ENCODE measurements around the gene CCDC106.
A peak's percentile ranks its signal among the peaks of the same experiment; 100 is the strongest.

The CCDC106 gene

DNA sequence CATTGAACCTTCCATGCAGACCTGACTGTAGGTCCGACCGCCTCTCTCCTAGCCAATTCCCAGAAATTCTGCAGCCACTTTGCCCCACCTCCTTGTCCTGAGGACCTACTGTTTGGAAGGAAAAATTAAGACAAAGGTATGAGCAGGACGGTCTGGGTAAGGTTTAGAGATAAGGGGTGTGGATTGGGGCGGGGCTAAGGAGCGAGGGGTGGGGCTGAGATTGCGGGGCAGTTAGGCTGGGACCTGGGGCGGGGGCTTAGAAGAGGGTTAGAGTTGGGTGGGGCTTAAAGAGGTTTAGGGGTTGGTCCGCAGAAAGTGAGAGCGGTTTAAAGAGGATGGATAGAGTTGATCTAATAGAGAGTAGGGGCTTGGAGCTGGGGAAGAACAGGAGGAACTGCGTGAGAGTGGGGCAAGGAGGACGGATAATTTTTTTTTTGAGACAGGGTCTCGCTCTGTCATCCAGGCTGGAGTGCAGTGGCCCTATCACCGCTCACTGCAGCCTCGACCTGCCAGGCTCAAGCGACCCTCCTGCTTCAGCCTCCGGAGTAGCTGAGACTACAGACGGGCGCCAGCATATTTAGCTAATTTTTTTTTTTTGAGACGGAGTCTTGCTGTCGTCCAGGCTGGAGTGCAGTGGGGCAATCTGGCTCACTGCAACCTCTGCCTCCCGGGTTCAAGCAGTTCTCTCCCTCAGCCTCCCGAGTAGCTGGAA is 44.3 kb upstream of the CCDC106 start:
- Histone ChIP-seq H3K4me3 (ENCODE audit: low read length in 2 of 2) (no peak overlapping the region), H3K9ac (ENCODE audit: low read depth in 1 of 2, low read length in 2 of 2) (no peak overlapping the region), H3K9me3 (ENCODE audit: control insufficient read depth in 2 of 2, low read length in 2 of 2) (no peaks in the 10 kb centered on the region), H3K27me3 (ENCODE audit: control insufficient read depth in 2 of 2, insufficient read depth in 2 of 2, low read length in 2 of 2) (no peaks in the 10 kb centered on the region), H3K27ac (ENCODE audit: low read depth in 2 of 2, low read length in 2 of 2) (no peak overlapping the region), H3K4me1 (ENCODE audit: control insufficient read depth in 2 of 2, insufficient read depth in 2 of 2, low read length in 2 of 2) (peaks cover 25 to 28% of the 10 kb centered on the region in 2 donors), H3K36me3 (ENCODE audit: control insufficient read depth in 2 of 2, insufficient read depth in 2 of 2, low read length in 2 of 2) (no peaks in the 10 kb centered on the region)

DNA sequence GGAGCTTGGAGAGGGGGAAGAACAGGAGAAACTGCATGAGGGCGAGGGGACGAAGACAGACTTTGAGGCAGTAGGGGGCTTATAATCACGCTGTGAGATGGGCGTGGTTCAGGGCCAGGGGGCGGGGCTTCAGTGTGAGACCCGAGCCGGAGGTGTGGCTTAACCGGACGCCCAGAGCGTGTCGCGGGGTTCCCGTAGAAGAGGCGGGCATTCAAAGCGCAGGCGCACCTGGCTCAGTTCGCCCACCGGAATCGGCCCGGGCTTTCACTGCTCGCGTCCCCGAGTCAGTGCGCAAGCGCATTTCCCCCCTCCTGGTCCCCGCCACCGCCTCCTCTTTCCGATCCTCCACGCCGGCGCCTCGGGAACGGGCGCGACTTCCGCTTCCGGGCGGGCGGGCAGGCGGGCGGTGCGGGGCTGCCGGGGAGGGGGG is 42.8 kb upstream of the CCDC106 start:
- Histone ChIP-seq H3K27ac (ENCODE audit: low read depth in 2 of 2, low read length in 2 of 2) (peak overlapping the region; percentile 92 to 93), H3K9ac (ENCODE audit: low read depth in 1 of 2, low read length in 2 of 2) (peak overlapping the region; percentile 63 to 68), H3K9me3 (ENCODE audit: control insufficient read depth in 2 of 2, low read length in 2 of 2) (no peaks in the 10 kb centered on the region), H3K4me1 (ENCODE audit: control insufficient read depth in 2 of 2, insufficient read depth in 2 of 2, low read length in 2 of 2) (peaks cover 24 to 28% of the 10 kb centered on the region in 2 donors), H3K27me3 (ENCODE audit: control insufficient read depth in 2 of 2, insufficient read depth in 2 of 2, low read length in 2 of 2) (no peaks in the 10 kb centered on the region), H3K36me3 (ENCODE audit: control insufficient read depth in 2 of 2, insufficient read depth in 2 of 2, low read length in 2 of 2) (peaks cover 0 to 8% of the 10 kb centered on the region in 2 donors), H3K4me3 (ENCODE audit: low read length in 2 of 2) (peak overlapping the region; percentile 90 to 91)

DNA sequence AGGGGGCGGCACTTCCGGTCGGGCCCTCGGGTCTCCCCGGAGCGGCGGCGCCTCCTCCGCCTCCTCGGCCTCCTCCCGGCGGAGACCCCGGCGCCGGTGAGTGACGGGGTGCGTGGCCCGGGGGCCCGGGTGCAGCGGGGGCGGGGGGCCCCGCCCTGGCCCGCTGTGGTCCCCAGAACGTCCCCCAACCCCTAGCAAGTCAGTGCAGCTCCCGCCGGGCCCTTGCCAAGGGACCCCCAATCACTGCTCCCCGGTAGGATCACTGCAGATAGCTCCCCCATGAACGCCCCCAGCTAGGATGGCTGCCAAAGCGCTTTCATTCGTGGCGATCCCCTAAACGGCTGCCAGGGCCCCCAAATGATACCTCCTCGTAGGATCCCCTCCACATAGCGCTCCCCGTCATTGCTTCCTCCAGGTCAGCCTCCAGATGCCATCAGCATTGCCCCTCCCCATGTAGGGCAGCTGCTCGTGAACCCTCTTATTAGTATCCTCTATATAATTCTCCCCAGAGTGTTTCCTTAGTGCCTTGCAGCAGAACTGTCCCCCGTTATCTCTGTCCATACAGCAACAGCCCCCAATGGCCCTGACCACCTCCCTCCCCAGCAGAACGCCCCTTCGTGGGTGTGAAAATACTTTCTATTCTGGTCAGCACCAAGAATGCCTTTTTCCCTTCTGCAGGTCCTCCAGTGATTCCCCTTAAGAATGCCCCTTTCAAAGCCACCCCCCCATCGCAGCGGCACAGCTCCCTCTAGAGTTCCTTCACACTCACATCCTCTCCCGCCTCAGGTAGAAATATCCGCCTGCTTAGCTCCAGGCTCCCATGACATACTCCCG is 42.2 kb upstream of the CCDC106 start, which contains the start of gene ZNF865:
Gene ZNF865, plus strand, starts transcription at position 11 of the 834 bp plus-strand sequence. CDS start 7,972 bp downstream, outside the sequence.
- Histone ChIP-seq H3K9ac (ENCODE audit: low read depth in 1 of 2, low read length in 2 of 2) (peak within 1 kb of the TSS; percentile 75 to 89), H3K36me3 (ENCODE audit: control insufficient read depth in 2 of 2, insufficient read depth in 2 of 2, low read length in 2 of 2) (peaks cover 0 to 8% of the 10 kb centered on the region in 2 donors), H3K4me1 (ENCODE audit: control insufficient read depth in 2 of 2, insufficient read depth in 2 of 2, low read length in 2 of 2) (peaks cover 21 to 26% of the 10 kb centered on the region in 2 donors), H3K27me3 (ENCODE audit: control insufficient read depth in 2 of 2, insufficient read depth in 2 of 2, low read length in 2 of 2) (no peaks in the 10 kb centered on the region), H3K9me3 (ENCODE audit: control insufficient read depth in 2 of 2, low read length in 2 of 2) (no peaks in the 10 kb centered on the region), H3K27ac (ENCODE audit: low read depth in 2 of 2, low read length in 2 of 2) (peak within 1 kb of the TSS; percentile 92 to 93), H3K4me3 (ENCODE audit: low read length in 2 of 2) (peak within 1 kb of the TSS; percentile 90 to 91)

DNA sequence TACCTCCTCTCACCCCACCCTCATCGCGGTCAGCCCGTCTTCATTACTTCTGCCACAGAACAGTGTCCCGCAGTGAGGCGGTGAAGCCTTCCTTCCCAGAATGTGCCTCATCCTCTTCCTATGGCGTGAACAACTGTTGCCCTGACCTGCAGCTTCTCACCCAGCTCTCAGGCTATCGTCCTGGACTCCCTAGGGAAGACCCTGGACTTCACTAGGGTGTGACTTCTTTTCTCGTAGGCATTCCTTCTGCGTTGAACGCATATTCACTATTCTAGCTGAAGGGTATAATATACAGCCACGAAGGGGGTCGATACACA is 41.6 kb upstream of the CCDC106 start:
- H3K9ac ChIP-seq (ENCODE audit: low read depth in 1 of 2, low read length in 2 of 2): peak overlapping the region; percentile 75 to 89
- no peaks in the 10 kb centered on the region for H3K9me3 ChIP-seq (ENCODE audit: control insufficient read depth in 2 of 2, low read length in 2 of 2)
- peaks cover 17 to 21% of the 10 kb centered on the region in 2 donors for H3K4me1 ChIP-seq (ENCODE audit: control insufficient read depth in 2 of 2, insufficient read depth in 2 of 2, low read length in 2 of 2)
- H3K36me3 ChIP-seq (ENCODE audit: control insufficient read depth in 2 of 2, insufficient read depth in 2 of 2, low read length in 2 of 2): peaks cover 0 to 8% of the 10 kb centered on the region in 2 donors
- H3K4me3 ChIP-seq (ENCODE audit: low read length in 2 of 2): peak overlapping the region; percentile 90 to 91
- H3K27ac ChIP-seq (ENCODE audit: low read depth in 2 of 2, low read length in 2 of 2): peak overlapping the region; percentile 92 to 93
- no peaks in the 10 kb centered on the region for H3K27me3 ChIP-seq (ENCODE audit: control insufficient read depth in 2 of 2, insufficient read depth in 2 of 2, low read length in 2 of 2)

DNA sequence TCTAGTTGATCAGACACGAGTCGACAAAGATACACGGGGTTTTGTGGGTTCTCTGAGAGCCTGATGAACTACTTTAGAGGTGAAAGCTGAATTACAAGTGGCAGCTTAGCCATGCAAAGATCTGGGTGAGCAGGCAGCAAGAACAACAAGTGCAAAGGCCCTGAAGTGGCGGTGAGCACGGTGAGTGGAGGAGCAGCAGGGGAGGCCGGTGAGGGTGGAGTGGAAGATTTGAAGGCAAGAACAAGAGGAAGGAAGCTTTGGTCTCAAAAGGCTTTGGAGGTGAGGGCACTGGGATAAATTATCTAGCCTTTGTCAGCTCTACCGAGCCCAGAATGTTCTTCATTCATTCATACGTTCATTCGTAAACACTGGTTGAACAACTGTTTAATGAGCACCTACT is 41.2 kb upstream of the CCDC106 start:
- peak overlapping the region in 1 of 2 donors; percentile 75 for H3K9ac ChIP-seq (ENCODE audit: low read depth in 1 of 2, low read length in 2 of 2)
- no peaks in the 10 kb centered on the region for H3K9me3 ChIP-seq (ENCODE audit: control insufficient read depth in 2 of 2, low read length in 2 of 2)
- peak overlapping the region; percentile 90 to 91 for H3K4me3 ChIP-seq (ENCODE audit: low read length in 2 of 2)
- peaks cover 17 to 21% of the 10 kb centered on the region in 2 donors for H3K4me1 ChIP-seq (ENCODE audit: control insufficient read depth in 2 of 2, insufficient read depth in 2 of 2, low read length in 2 of 2)
- peak overlapping the region in 1 of 2 donors; percentile 92 for H3K27ac ChIP-seq (ENCODE audit: low read depth in 2 of 2, low read length in 2 of 2)
- no peaks in the 10 kb centered on the region for H3K27me3 ChIP-seq (ENCODE audit: control insufficient read depth in 2 of 2, insufficient read depth in 2 of 2, low read length in 2 of 2)
- H3K36me3 ChIP-seq (ENCODE audit: control insufficient read depth in 2 of 2, insufficient read depth in 2 of 2, low read length in 2 of 2): peaks cover 0 to 8% of the 10 kb centered on the region in 2 donors

DNA sequence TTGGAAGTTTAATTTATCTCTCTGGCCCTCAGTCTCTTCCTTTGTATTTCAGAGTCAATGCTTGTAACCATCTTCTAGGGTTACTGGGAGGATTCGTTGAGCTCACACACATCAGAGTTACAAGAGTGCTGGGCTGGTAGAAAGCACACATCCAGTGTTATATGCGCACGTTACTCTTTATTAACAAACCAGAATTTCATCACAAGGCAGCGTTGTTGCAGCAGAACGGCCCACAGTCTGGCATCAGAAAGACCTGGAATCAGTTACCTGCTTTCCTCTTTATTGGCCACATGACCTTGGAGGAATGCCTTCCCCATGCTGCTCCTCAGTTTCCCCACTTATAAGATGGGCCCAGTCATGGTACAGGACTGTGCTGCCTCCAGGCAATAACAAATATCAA is 38.7 kb upstream of the CCDC106 start:
- no peak overlapping the region for H3K27ac ChIP-seq (ENCODE audit: low read depth in 2 of 2, low read length in 2 of 2)
- peaks cover 0 to 8% of the 10 kb centered on the region in 2 donors for H3K36me3 ChIP-seq (ENCODE audit: control insufficient read depth in 2 of 2, insufficient read depth in 2 of 2, low read length in 2 of 2)

DNA sequence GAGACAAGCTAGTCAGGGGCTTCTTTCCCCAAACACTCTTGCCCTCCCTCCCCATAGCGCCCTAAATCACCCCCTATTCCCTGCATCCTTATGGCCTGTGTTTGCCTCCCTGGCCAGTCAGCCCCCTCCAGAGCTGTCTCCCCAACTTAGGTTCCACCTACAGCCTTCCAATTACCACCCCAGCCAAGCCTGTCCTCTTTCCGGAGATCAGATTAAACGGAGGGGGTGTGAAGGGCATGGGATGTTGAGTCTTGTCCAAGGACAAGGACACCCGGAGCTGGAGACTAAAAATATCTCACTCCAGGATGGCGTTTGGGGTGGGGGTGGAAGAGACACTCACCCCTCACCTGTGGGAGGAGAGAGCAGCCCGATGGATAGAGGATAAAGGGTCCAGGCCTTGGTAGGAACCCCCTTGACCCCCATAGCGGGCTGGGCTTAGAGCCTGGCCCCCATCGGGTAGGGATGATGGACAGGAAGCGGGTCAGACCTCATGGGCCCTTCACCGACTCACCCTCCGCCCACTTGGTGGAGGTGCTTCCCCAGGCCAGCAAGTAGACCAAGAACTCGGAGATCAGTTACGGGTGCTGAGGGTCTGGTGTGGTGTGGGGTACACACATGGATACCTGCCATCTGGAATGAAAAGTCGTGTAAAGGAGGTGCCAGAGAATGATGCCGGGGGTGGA is 36.6 kb upstream of the CCDC106 start:
- Histone ChIP-seq H3K4me3 (ENCODE audit: low read length in 2 of 2) (no peak overlapping the region), H3K27me3 (ENCODE audit: control insufficient read depth in 2 of 2, insufficient read depth in 2 of 2, low read length in 2 of 2) (no peaks in the 10 kb centered on the region), H3K36me3 (ENCODE audit: control insufficient read depth in 2 of 2, insufficient read depth in 2 of 2, low read length in 2 of 2) (peaks cover 4 to 16% of the 10 kb centered on the region in 2 donors), H3K4me1 (ENCODE audit: control insufficient read depth in 2 of 2, insufficient read depth in 2 of 2, low read length in 2 of 2) (peaks cover 5% of the 10 kb centered on the region in 2 donors), H3K27ac (ENCODE audit: low read depth in 2 of 2, low read length in 2 of 2) (no peak overlapping the region), H3K9ac (ENCODE audit: low read depth in 1 of 2, low read length in 2 of 2) (no peak overlapping the region), H3K9me3 (ENCODE audit: control insufficient read depth in 2 of 2, low read length in 2 of 2) (no peaks in the 10 kb centered on the region)

More for the DNA sequence above, 38.7 kb upstream of the CCDC106 start:
- H3K9ac ChIP-seq (ENCODE audit: low read depth in 1 of 2, low read length in 2 of 2): no peak overlapping the region
- no peak overlapping the region for H3K4me3 ChIP-seq (ENCODE audit: low read length in 2 of 2)
- no peaks in the 10 kb centered on the region for H3K27me3 ChIP-seq (ENCODE audit: control insufficient read depth in 2 of 2, insufficient read depth in 2 of 2, low read length in 2 of 2)
- peaks cover 17 to 18% of the 10 kb centered on the region in 2 donors for H3K4me1 ChIP-seq (ENCODE audit: control insufficient read depth in 2 of 2, insufficient read depth in 2 of 2, low read length in 2 of 2)
- H3K9me3 ChIP-seq (ENCODE audit: control insufficient read depth in 2 of 2, low read length in 2 of 2): no peaks in the 10 kb centered on the region

DNA sequence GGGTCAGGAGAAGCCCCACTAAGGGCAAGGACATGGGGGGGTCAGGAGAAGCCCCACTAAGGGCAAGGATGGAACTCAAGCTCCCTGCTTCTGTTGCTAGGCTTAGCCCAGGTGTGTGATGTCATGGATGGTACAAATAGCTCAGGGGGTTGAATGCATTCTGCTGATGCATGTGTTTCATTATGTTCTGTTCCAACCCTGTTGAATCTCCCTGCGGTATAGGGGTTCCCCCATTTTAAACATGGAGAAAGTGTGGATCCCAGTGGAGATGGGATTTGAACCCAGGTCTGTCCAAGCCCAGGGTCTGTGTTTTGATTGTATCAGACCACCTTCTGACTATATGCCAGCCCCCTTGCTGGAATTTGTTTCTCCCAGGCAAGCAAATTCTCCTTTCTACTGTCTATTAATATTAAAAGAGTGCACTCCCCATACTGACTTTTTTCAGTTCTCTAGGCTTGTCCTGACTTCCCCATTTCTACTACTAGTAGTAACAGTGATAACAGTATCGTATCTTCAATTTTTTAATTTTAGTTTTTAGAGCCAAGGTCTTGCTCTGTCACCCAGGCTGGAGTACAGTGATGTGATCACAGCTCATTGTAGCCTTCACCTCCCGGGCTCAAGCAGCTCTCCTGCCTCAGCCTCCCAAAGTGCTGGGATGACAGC is 35.9 kb upstream of the CCDC106 start:
- Histone ChIP-seq H3K36me3 (ENCODE audit: control insufficient read depth in 2 of 2, insufficient read depth in 2 of 2, low read length in 2 of 2) (peaks cover 8 to 16% of the 10 kb centered on the region in 2 donors), H3K4me1 (ENCODE audit: control insufficient read depth in 2 of 2, insufficient read depth in 2 of 2, low read length in 2 of 2) (no peaks in the 10 kb centered on the region), H3K9ac (ENCODE audit: low read depth in 1 of 2, low read length in 2 of 2) (no peak overlapping the region), H3K27ac (ENCODE audit: low read depth in 2 of 2, low read length in 2 of 2) (no peak overlapping the region), H3K9me3 (ENCODE audit: control insufficient read depth in 2 of 2, low read length in 2 of 2) (no peaks in the 10 kb centered on the region), H3K27me3 (ENCODE audit: control insufficient read depth in 2 of 2, insufficient read depth in 2 of 2, low read length in 2 of 2) (no peaks in the 10 kb centered on the region), H3K4me3 (ENCODE audit: low read length in 2 of 2) (no peak overlapping the region)

DNA sequence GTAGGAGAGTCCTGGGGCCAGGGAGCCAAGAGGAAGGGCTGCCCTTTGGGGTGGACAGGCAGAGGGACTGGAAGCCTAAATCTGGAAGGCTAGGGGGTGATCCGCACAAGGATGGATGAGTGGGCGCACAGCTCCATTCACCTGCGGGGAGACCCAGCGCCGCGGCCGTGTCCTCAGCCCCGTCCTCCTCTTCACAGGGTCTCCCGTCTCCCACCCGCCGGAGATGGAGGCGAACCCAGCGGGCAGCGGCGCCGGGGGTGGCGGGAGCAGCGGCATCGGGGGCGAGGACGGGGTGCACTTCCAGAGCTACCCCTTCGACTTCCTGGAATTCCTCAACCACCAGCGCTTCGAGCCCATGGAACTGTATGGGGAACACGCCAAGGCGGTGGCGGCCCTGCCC is 34.6 kb upstream of the CCDC106 start:
- Histone ChIP-seq H3K9me3 (ENCODE audit: control insufficient read depth in 2 of 2, low read length in 2 of 2) (no peaks in the 10 kb centered on the region), H3K36me3 (ENCODE audit: control insufficient read depth in 2 of 2, insufficient read depth in 2 of 2, low read length in 2 of 2) (peaks cover 12 to 20% of the 10 kb centered on the region in 2 donors), H3K27ac (ENCODE audit: low read depth in 2 of 2, low read length in 2 of 2) (no peak overlapping the region), H3K4me3 (ENCODE audit: low read length in 2 of 2) (no peak overlapping the region), H3K4me1 (ENCODE audit: control insufficient read depth in 2 of 2, insufficient read depth in 2 of 2, low read length in 2 of 2) (no peaks in the 10 kb centered on the region), H3K27me3 (ENCODE audit: control insufficient read depth in 2 of 2, insufficient read depth in 2 of 2, low read length in 2 of 2) (no peaks in the 10 kb centered on the region), H3K9ac (ENCODE audit: low read depth in 1 of 2, low read length in 2 of 2) (no peak overlapping the region)
